SU-DHL-6 (cell line): Measurements from ENCODE around the gene PGLYRP4.

Experiments
- H2AFZ ChIP-seq: fragments of 200-600 bp; sonication (generic); 2 replicates; pipeline ENCODE4 v1.6.1; 2014; ENCODE audit warnings: low read depth, mild to moderate bottlenecking, moderate library complexity, mixed read lengths, antibody characterized with exemption, low read length; ENCODE audit not compliant: severe bottlenecking
- H3F3A ChIP-seq: fragments of 200-600 bp; shearing (Covaris generic); 2 replicates; pipeline ENCODE4 v1.6.0; 2016; ENCODE audit warnings: antibody characterized with exemption, mild to moderate bottlenecking; ENCODE audit not compliant: insufficient read depth
- H3K27ac ChIP-seq: fragments of 200-600 bp; sonication (generic); 2 replicates; pipeline ENCODE4 v1.5.1; 2016; ENCODE audit warnings: low read depth, mild to moderate bottlenecking, low read length, moderate library complexity, mixed read lengths
- H3K27me3 ChIP-seq: fragments of 200-600 bp; sonication (generic), shearing (Covaris generic); 2 replicates; pipeline ENCODE4 v1.6.0; 2014; ENCODE audit warnings: mild to moderate bottlenecking, low read length
- H3K36me3 ChIP-seq: fragments of 200-600 bp; sonication (generic); 2 replicates; pipeline ENCODE4 v1.6.1; 2014; ENCODE audit warnings: mild to moderate bottlenecking, low read length, mixed read lengths
- H3K4me2 ChIP-seq: fragments of 300-600, 200-600 bp; shearing (Covaris generic), sonication (generic); 2 replicates; pipeline ENCODE4 v1.6.0; 2014; ENCODE audit warnings: low read length, low read depth, mild to moderate bottlenecking; ENCODE audit not compliant: poor library complexity, severe bottlenecking
- H3K4me3 ChIP-seq: fragments of 200-600 bp; sonication (generic); 2 replicates; pipeline ENCODE4 v1.5.1; 2014; ENCODE audit warnings: antibody characterized with exemption, low read length, mild to moderate bottlenecking, mixed read lengths; ENCODE audit not compliant: insufficient read depth, poor library complexity, severe bottlenecking
- H3K79me2 ChIP-seq: fragments of 200-600 bp; sonication (generic); 2 replicates; pipeline ENCODE4 v1.6.1; 2014; ENCODE audit warnings: mild to moderate bottlenecking, low read length, moderate library complexity; ENCODE audit not compliant: insufficient read depth
- H3K9ac ChIP-seq: fragments of 200-600 bp; sonication (generic); 2 replicates; pipeline ENCODE4 v1.7.0; 2014; ENCODE audit warnings: mild to moderate bottlenecking, low read length
- H3K9me2 ChIP-seq: fragments of 200-600 bp; sonication (generic); replicated peaks from 2 replicates; pipeline ENCODE4 v1.6.1; 2014; ENCODE audit warnings: low read length; ENCODE audit not compliant: insufficient read depth
- H3K9me3 ChIP-seq: fragments of 200-600 bp; sonication (generic); 2 replicates; pipeline ENCODE4 v1.6.1; 2014; ENCODE audit warnings: low read length, mixed read lengths; ENCODE audit not compliant: insufficient read depth
- H4K20me1 ChIP-seq: fragments of 200-600 bp; sonication (generic); 2 replicates; pipeline ENCODE4 v1.6.1; 2014; ENCODE audit warnings: low read depth, mild to moderate bottlenecking, antibody characterized with exemption, low read length, moderate library complexity, mixed read lengths
- EZH2phosphoT487 ChIP-seq: fragments of 200-600 bp; sonication (generic), shearing (Covaris generic); conservative IDR thresholded peaks from 2 replicates; pipeline ENCODE4 v1.6.1; 2018; ENCODE audit warnings: mild to moderate bottlenecking, antibody characterized with exemption, low read length, moderate library complexity, mixed read lengths
- TF ChIP-seq, protein P1 (sequence below): fragments of 200-600 bp; sonication (generic); IDR thresholded peaks from one replicate; pipeline ENCODE4 v1.5.1; 2017; ENCODE audit warnings: antibody characterized with exemption, mild to moderate bottlenecking, low read length, moderate library complexity; ENCODE audit not compliant: insufficient read depth, poor library complexity, severe bottlenecking

PGLYRP4 gene

DNA sequence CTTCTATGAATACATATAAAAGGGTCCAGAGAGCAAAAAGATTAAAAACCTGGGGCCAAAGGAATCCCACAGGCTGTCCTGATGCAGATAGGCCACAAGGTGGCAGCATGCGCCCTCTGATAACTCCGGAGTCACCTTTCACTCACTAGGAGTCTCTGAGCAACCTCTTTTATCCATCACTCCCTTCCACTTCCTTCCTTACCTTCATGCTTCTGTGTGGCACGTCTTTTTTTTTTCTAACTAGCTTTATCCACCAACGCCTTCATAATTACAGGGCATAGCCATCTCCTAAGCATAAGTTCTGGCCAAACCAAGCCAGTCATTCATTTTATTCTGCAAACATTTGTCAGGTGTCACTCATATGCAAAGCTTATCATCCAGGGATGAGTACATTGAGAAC, 3.9 kb upstream of the PGLYRP4 start:
- Histone ChIP-seq H3F3A (no peaks in the 10 kb centered on the region), H3K79me2 (no peaks in the 10 kb centered on the region), H2AFZ (no peak overlapping the region), H3K9me3 (no peaks in the 10 kb centered on the region), H3K27ac (no peak overlapping the region), H3K27me3 (no peaks in the 10 kb centered on the region), H3K36me3 (no peaks in the 10 kb centered on the region), H3K4me2 (no peak overlapping the region), H3K4me3 (no peak overlapping the region), H3K9me2 (no peaks in the 10 kb centered on the region), H4K20me1 (no peaks in the 10 kb centered on the region), H3K9ac (no peak overlapping the region)
- TF ChIP-seq EZH2phosphoT487: no peak
- TF ChIP-seq, protein P1, sequence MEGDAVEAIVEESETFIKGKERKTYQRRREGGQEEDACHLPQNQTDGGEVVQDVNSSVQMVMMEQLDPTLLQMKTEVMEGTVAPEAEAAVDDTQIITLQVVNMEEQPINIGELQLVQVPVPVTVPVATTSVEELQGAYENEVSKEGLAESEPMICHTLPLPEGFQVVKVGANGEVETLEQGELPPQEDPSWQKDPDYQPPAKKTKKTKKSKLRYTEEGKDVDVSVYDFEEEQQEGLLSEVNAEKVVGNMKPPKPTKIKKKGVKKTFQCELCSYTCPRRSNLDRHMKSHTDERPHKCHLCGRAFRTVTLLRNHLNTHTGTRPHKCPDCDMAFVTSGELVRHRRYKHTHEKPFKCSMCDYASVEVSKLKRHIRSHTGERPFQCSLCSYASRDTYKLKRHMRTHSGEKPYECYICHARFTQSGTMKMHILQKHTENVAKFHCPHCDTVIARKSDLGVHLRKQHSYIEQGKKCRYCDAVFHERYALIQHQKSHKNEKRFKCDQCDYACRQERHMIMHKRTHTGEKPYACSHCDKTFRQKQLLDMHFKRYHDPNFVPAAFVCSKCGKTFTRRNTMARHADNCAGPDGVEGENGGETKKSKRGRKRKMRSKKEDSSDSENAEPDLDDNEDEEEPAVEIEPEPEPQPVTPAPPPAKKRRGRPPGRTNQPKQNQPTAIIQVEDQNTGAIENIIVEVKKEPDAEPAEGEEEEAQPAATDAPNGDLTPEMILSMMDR: peak; percentile 70

DNA sequence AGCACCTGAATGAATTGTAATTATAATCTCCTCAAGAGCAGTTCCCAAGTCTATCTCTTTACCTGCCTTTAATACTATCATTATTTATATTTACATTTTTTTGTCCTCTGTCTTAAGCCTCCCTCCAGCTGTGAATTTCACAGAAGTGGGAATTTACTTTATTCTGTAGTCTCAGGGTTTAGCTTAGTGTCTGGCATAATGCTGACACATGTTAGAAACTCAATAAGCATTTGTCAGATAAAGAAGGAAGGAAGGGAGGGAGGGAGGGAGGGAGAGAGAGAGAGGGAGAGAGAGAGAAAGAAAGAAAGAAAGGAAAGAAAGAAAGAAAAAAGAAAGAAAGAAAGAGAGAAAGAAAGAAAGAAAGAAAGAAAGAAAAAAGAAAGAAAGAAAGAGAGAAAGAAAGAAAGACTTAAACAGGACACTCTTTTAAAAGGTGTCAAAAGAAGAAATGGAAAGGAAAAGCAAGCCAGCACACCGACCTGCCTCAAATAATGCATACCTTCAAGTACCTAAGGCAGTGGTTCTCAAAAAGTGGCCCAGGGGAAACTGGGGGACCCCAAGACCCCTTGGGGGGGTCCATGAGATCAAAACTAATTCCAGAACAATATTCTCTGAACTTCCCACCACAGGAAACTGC, 1.8 kb upstream of the PGLYRP4 start:
- no peaks in the 10 kb centered on the region for H3K36me3 ChIP-seq
- no peak overlapping the region for H3K4me2 ChIP-seq
- H2AFZ ChIP-seq: no peak overlapping the region
- H3F3A ChIP-seq: no peaks in the 10 kb centered on the region
- TF ChIP-seq EZH2phosphoT487: no peak
- TF ChIP-seq, protein P1: no peak
- H3K9me3 ChIP-seq: no peaks in the 10 kb centered on the region
- H4K20me1 ChIP-seq: no peaks in the 10 kb centered on the region
- no peak overlapping the region for H3K4me3 ChIP-seq
- no peak overlapping the region for H3K27ac ChIP-seq
- no peaks in the 10 kb centered on the region for H3K79me2 ChIP-seq
- H3K27me3 ChIP-seq: no peaks in the 10 kb centered on the region
- no peak overlapping the region for H3K9ac ChIP-seq
- H3K9me2 ChIP-seq: no peaks in the 10 kb centered on the region

DNA sequence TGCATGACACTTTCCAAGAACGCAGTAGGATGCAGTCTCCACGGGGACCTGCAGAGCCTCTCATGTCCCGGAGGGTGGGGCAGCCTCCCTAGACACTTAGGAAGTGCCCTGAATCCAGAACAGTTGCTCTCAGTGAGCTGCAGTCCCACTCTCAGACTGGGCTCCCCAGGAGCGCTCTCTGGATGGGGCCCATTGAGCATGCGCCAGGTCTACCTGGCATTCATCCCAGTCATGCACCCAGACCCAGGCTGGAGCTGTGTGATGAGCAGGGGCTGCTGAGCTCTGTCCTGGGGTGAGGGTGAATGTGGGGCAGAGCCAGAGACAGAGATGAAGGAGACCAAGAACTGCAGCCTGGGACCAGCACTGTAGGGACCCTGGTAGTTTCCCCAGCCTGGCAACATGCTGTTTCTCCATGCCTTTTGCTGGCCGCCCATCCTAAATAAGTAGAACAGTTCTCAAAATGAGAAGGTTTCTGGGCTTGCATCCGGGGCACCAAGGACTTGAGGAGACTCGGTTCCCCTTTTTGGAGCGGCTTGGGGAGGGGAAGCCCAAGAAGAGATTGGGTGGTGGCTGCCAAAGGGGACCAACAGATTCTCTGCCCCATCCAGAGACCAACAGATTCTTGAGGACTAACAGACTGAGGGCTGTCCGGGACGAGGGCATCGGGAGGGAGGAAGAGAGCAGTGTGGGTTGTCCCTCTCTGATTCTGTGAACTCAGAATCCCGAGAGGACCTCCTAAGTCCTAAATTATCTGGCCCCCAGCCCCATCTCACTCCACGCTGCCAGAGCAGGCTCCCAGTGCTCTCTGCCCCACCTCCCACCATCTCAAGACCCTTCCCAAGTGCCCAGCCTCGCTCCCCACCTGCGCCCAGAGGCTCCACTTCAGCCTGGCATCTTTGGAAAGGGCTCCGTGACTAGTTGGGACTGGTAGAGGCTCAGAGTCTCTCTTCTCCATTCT, 1.0 kb upstream of the PGLYRP4 start:
- Histone ChIP-seq H4K20me1 (no peaks in the 10 kb centered on the region), H3K27me3 (no peaks in the 10 kb centered on the region), H3K4me2 (no peak overlapping the region), H3K27ac (no peak overlapping the region), H3K9me2 (no peaks in the 10 kb centered on the region), H2AFZ (no peak overlapping the region), H3K79me2 (no peaks in the 10 kb centered on the region), H3K36me3 (no peaks in the 10 kb centered on the region), H3K9me3 (no peaks in the 10 kb centered on the region), H3K9ac (no peak overlapping the region), H3K4me3 (no peak overlapping the region), H3F3A (no peaks in the 10 kb centered on the region)
- TF ChIP-seq, protein P1: no peak
- TF ChIP-seq EZH2phosphoT487: no peak
